Measurements from ENCODE around the gene FHIT.

DNA sequence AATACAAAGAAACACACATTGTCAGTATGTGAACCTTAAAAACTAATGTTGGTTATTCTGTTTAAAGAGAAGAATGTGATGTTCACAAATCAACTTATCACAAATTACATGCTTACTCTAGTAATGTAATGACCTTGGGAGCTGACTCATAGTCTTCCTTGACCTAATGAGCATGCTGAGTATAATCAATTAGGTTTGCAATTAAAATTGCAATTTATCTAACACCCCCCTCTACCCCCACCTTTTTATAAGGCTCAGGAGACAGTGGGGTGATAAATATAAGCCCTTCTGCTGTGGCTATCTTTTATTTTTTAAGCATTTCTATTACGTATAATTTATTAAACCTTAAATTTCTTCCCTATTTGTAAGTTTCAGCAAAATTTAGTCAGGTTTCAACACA is 1253.7 kb downstream of the FHIT start:
- TF ChIP-seq SUZ12 (IDR thresholded peaks at IDR 0.05; ENCODE audit: extremely low read depth, insufficient read depth, insufficient read length) (no peak), ZNF274 (IDR thresholded peaks at IDR 0.05; ENCODE audit: low read depth, low read length) (no peak), YY1 (IDR thresholded peaks at IDR 0.05; ENCODE audit: insufficient read depth, insufficient read length) (no peak)
